Measurements from ENCODE around the gene LSS. TPM values are rescaled to one million over a fixed set of nuclear protein-coding genes. Genes with fewer than 3 reads are reported as not detected.
"Not testable (repeated sequence)": the region's sequence is repeated elsewhere in the genome, so short reads cannot be mapped to it uniquely, and the experiment has no call there.

The LSS gene
- total and polyA plus RNA-seq, 2 of the 4 experiments (the other 2 are of a cell fraction), result 43.4 to 58.1 TPM

DNA sequence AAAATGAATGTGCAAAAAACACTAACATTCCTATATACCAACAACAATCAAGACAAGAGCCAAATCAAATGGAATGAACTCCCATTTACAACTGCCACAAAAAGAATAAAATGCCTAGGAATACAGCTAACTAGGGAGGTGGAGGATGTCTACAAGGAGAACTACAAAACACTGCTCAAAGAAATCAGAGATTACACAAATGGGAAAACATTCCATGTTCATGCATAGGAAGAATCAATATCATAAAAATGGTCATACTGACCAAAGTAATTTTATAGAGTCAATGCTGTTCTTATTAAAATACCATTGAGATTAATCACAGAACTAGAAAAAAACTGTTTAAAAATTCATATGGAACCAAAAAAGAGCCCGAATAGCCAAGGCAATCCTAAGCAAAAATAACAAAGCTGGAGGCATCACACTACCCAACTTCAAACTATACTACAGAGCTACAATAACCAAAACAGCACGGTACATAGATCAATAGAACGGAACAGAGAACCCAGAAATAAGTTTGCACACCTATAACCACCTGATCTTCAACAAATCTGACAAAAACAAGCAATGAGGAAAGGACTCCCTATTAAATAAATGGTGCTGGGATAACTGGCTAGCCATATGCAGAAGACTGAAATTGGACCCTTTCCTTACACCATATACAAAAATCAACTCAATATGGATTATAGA, 52.0 kb downstream of the LSS start:
- H3K36me3 ChIP-seq (ENCODE audit: control insufficient read depth, insufficient read depth, low read length); ATAC-seq (ENCODE audit: low read depth); H3K79me1 ChIP-seq (ENCODE audit: low read depth in 1 of 2, low read length in 2 of 2); H2BK15ac ChIP-seq (ENCODE audit: low read depth, low read length); H4K20me1 ChIP-seq (ENCODE audit: insufficient read depth, low read length); H2BK120ac ChIP-seq (ENCODE audit: low read depth, low read length); H3K4me3 ChIP-seq (ENCODE audit: insufficient read depth, low read depth, low read length); H3K18ac ChIP-seq (ENCODE audit: low read depth, low read length); H2BK5ac ChIP-seq (ENCODE audit: low read depth, low read length, poor library complexity, severe bottlenecking); H3K27ac ChIP-seq (ENCODE audit: insufficient read depth, low read length); H3K56ac ChIP-seq (ENCODE audit: extremely low read depth, insufficient read depth, low read length); dilution Hi-C loops (cut with HindIII; ENCODE audit: low sequenced_read_pairs, unreplicated experiment); H3K9ac ChIP-seq (ENCODE audit: low read depth, low read length); H3K14ac ChIP-seq (replicated peaks; ENCODE audit: low read depth, low read length); H3K4me1 ChIP-seq (ENCODE audit: control insufficient read depth, insufficient read depth, low read length); H2AK9ac ChIP-seq (replicated peaks; ENCODE audit: low read depth, low read length, poor library complexity); BruUV-seq (replicated peaks); H2AK5ac ChIP-seq (ENCODE audit: low read depth, low read length); H3K9me1 ChIP-seq (ENCODE audit: insufficient read depth, low read length); DNase-seq; intact Hi-C loops (cut with micrococcal nuclease); H3K4me2 ChIP-seq (ENCODE audit: low read depth, low read length); POLR2A ChIA-PET (ENCODE audit: unreplicated experiment); H3K27me3 ChIP-seq (ENCODE audit: control insufficient read depth, insufficient read depth, low read length); H3K23ac ChIP-seq (ENCODE audit: low read depth, low read length); H3K4ac ChIP-seq (ENCODE audit: low read depth, low read length); H2BK20ac ChIP-seq (ENCODE audit: low read depth, low read length); H2AFZ ChIP-seq (replicated peaks; ENCODE audit: low read length, poor library complexity); in situ Hi-C loops (cut with MboI; ENCODE audit: low sequenced_read_pairs); H4K5ac ChIP-seq (ENCODE audit: low read depth, low read length); H4K91ac ChIP-seq (ENCODE audit: insufficient read depth, low read depth, low read length); H4K8ac ChIP-seq (ENCODE audit: low read depth in 2 of 2, low read length in 2 of 2): not testable (repeated sequence)
- peaks cover 12% of the 10 kb centered on the region for H3K9me3 ChIP-seq (ENCODE audit: control insufficient read depth, insufficient read depth, low read length)
- WGBS, 2 experiments (ENCODE audit: extremely low coverage in 2 of 2, insufficient read length in 1 of 2), result no CpG with 5 or more reads among the region's 3 CpGs
- CTCF ChIA-PET, result interaction anchor here (2.1 kb wide), 1 partner anchor 33 kb away, joined by 7 read pairs; no protein-coding TSS in a partner anchor
